ENCODE measurements around the gene ESR1. TPM values are rescaled to one million over a fixed set of nuclear protein-coding genes. Genes with fewer than 3 reads are reported as not detected.

The ESR1 gene
- total and polyA plus RNA-seq, 2 experiments from 2014 or later: 1.6 to 5.1 TPM

DNA sequence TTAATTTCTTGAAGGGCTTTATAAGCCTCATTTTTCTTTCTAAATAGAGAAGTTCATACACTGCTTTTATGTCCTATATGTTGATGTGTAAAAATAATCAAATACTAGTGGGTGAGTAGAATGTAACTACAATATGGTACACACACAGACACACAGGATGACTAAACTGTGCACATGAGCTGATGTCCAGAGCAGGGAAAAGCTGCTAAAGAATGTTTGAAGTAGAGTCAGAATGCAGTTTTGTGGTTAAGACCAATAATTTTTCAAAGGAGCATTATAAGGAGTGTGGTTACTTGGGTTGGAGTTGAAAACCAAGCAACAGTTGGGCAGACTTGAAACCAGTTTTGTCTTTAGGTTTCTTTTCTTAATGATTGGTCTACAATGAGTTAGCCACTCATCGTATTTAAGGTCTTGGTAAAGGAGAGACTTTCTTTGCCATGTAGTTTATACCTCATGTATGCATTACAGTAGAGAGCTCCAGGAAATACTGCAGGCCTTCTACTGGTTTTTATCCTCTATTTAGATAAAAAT lies 196.6 kb downstream of the ESR1 start:
- TF ChIP-seq, protein P1, sequence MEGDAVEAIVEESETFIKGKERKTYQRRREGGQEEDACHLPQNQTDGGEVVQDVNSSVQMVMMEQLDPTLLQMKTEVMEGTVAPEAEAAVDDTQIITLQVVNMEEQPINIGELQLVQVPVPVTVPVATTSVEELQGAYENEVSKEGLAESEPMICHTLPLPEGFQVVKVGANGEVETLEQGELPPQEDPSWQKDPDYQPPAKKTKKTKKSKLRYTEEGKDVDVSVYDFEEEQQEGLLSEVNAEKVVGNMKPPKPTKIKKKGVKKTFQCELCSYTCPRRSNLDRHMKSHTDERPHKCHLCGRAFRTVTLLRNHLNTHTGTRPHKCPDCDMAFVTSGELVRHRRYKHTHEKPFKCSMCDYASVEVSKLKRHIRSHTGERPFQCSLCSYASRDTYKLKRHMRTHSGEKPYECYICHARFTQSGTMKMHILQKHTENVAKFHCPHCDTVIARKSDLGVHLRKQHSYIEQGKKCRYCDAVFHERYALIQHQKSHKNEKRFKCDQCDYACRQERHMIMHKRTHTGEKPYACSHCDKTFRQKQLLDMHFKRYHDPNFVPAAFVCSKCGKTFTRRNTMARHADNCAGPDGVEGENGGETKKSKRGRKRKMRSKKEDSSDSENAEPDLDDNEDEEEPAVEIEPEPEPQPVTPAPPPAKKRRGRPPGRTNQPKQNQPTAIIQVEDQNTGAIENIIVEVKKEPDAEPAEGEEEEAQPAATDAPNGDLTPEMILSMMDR (IDR thresholded peaks at IDR 0.05; ENCODE audit: low read depth, low read length): no peak
- no peak for DNase-seq (ENCODE audit: low read depth in 1 of 2, low spot score in 1 of 2)

DNA sequence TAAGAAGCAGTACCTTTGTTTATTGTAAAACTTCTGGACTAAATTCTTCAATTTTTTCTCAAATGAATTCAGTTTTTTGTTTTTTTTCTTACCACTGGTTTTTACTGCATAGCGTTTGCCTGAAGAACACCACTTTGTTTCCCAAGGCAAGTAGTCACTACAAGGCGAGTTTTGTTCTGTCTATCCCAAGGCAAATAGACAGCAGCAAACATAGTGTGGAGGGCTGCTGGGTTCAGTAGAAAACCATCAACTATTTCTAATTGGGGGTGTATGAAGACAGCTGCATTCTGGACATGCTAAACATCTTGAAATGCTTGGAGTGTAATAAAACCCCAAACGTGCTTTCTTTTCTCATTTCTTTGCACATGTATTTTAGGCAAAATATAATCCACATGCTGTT lies 197.4 kb downstream of the ESR1 start:
- Histone ChIP-seq H3K27me3 (no peaks in the 10 kb centered on the region), H3K4me3 (no peak overlapping the region), H3K27ac (no peak overlapping the region), H3K4me1 (ENCODE audit: low read depth) (peaks cover 2% of the 10 kb centered on the region), H3K36me3 (no peaks in the 10 kb centered on the region), H3K9me3 (ENCODE audit: low read depth) (no peaks in the 10 kb centered on the region)
- TF ChIP-seq, protein P1 (IDR thresholded peaks at IDR 0.05; ENCODE audit: low read depth, low read length): no peak
- DNase-seq (ENCODE audit: low read depth in 1 of 2, low spot score in 1 of 2): no peak

More for the DNA sequence above, 196.6 kb downstream of the ESR1 start:
- no peak overlapping the region for H3K27ac ChIP-seq
- peaks cover 2% of the 10 kb centered on the region for H3K4me1 ChIP-seq (ENCODE audit: low read depth)
- no peak overlapping the region for H3K4me3 ChIP-seq
- H3K27me3 ChIP-seq: no peaks in the 10 kb centered on the region
- H3K9me3 ChIP-seq (ENCODE audit: low read depth): no peaks in the 10 kb centered on the region
- H3K36me3 ChIP-seq: no peaks in the 10 kb centered on the region

DNA sequence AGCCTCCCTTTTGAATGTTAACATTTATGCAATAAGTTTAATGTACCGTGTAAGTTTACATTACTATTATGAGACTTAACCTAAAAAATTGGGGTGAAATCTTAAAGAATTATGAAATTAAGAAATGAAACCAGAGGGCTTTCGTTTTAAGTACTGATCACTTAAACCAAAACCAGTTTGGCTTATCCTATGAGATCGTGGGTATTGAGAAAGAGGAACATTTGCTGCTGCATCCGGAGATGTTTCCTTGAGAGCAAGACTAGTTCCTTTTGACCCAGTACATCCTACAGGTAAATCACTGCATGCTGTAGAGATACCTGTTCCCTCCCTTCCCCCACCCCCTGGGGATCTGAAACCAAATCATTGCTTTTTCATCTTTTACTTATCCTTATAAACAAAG lies 201.3 kb downstream of the ESR1 start:
- Histone ChIP-seq H3K27ac (no peak overlapping the region), H3K9me3 (ENCODE audit: low read depth) (no peaks in the 10 kb centered on the region), H3K27me3 (no peaks in the 10 kb centered on the region), H3K4me1 (ENCODE audit: low read depth) (no peaks in the 10 kb centered on the region), H3K4me3 (no peak overlapping the region), H3K36me3 (no peaks in the 10 kb centered on the region)
- TF ChIP-seq, protein P1 (IDR thresholded peaks at IDR 0.05; ENCODE audit: low read depth, low read length): no peak
- DNase-seq (ENCODE audit: low read depth in 1 of 2, low spot score in 1 of 2): no peak

DNA sequence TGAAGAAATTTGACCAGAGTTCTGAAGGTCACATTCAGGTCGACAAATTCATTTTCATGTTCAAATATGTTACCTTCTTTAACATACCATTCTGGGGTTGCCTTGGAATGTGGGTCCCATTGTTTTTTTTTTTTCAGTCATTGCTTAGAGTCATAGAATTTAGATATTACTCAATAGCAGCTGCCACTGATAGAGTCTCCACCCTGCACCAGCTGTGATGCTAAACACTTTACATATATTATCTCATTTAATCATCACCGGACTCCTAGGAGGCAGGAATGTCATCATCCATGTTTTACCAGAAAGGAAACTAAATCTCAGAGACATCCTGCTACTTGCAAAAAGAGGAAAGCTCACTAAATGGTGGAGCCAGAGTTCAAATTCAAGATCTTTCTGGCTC lies 204.7 kb downstream of the ESR1 start:
- H3K27ac ChIP-seq: no peak overlapping the region
- no peaks in the 10 kb centered on the region for H3K27me3 ChIP-seq
- no peak for DNase-seq (ENCODE audit: low read depth in 1 of 2, low spot score in 1 of 2)
- no peaks in the 10 kb centered on the region for H3K9me3 ChIP-seq (ENCODE audit: low read depth)
- H3K4me3 ChIP-seq: no peak overlapping the region
- TF ChIP-seq, protein P1 (IDR thresholded peaks at IDR 0.05; ENCODE audit: low read depth, low read length): no peak
- H3K36me3 ChIP-seq: no peaks in the 10 kb centered on the region
- H3K4me1 ChIP-seq (ENCODE audit: low read depth): no peaks in the 10 kb centered on the region

DNA sequence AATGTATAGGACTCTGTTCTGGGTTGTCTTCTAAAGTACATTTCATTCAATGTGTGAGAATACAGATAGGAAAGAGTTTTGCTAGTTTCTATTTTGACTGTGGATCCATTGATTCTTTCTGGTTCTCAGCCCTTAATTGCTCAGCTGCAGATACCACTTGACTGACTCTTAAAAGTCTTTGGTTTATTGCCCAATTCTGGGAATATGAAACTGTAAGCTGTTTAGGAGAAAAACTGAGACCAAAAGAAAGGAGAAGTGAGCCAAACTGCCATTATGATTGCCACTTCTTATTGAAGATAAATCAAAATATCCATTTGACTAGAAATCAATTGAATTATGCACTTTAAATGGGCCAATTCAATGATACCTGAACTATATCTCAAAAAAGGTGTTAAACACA lies 211.4 kb downstream of the ESR1 start:
- TF ChIP-seq, protein P1 (IDR thresholded peaks at IDR 0.05; ENCODE audit: low read depth, low read length): no peak

More for the DNA sequence above, 211.4 kb downstream of the ESR1 start:
- peaks cover 4% of the 10 kb centered on the region for H3K9me3 ChIP-seq (ENCODE audit: low read depth)
- no peaks in the 10 kb centered on the region for H3K27me3 ChIP-seq
- no peak overlapping the region for H3K4me3 ChIP-seq
- H3K36me3 ChIP-seq: no peaks in the 10 kb centered on the region
- no peak for DNase-seq (ENCODE audit: low read depth in 1 of 2, low spot score in 1 of 2)
- H3K4me1 ChIP-seq (ENCODE audit: low read depth): no peaks in the 10 kb centered on the region
- H3K27ac ChIP-seq: no peak overlapping the region
